Smooth muscle cell (in vitro differentiated cells): Measurements from ENCODE around the gene MAGI1. TPM values are rescaled to one million over a fixed set of nuclear protein-coding genes. Genes with fewer than 3 reads are reported as not detected.

Experiments used
- DNase-seq: peaks from one replicate; lab custom pipeline; 2025; ENCODE audit not compliant: unreplicated experiment; lab: John Stamatoyannopoulos, UW
- H2AFZ ChIP-seq: fragments of 200-600 bp; sonication (generic); 2 replicates; pipeline ENCODE4 v1.6.0; 2016; ENCODE audit warnings: antibody characterized with exemption, low read depth, mild to moderate bottlenecking
- H3F3A ChIP-seq: fragments of 200-600 bp; sonication (generic); 2 replicates; pipeline ENCODE4 v1.6.0; 2017; ENCODE audit warnings: antibody characterized with exemption, low read depth
- H3K27ac ChIP-seq: fragments of 200-600 bp; sonication (generic); 2 replicates; pipeline ENCODE4 v1.5.1; 2016; ENCODE audit warnings: low read depth, mild to moderate bottlenecking
- H3K27me3 ChIP-seq: fragments of 200-600 bp; sonication (generic); 2 replicates; pipeline ENCODE4 v1.6.1; 2016; ENCODE audit warnings: low read depth, mild to moderate bottlenecking
- H3K36me3 ChIP-seq: fragments of 200-600 bp; sonication (generic); 2 replicates; pipeline ENCODE4 v1.5.1; 2016; ENCODE audit warnings: low read depth
- H3K4me1 ChIP-seq: fragments of 200-600 bp; sonication (generic); 2 replicates; pipeline ENCODE4 v1.5.1; 2016; ENCODE audit warnings: low read depth
- H3K4me2 ChIP-seq: fragments of 200-600 bp; sonication (generic); 2 replicates; pipeline ENCODE4 v1.6.0; 2016; ENCODE audit warnings: mild to moderate bottlenecking
- H3K4me3 ChIP-seq: fragments of 200-600 bp; sonication (generic); 2 replicates; pipeline ENCODE4 v1.5.1; 2016; ENCODE audit warnings: mild to moderate bottlenecking
- H3K79me2 ChIP-seq: fragments of 200-600 bp; sonication (generic); 2 replicates; pipeline ENCODE4 v1.6.0; 2016; ENCODE audit warnings: low read depth, mild to moderate bottlenecking
- H3K9ac ChIP-seq: fragments of 200-600 bp; sonication (generic); 2 replicates; pipeline ENCODE4 v1.6.0; 2016; ENCODE audit warnings: low read depth
- H3K9me3 ChIP-seq: fragments of 200-600 bp; sonication (generic); replicated peaks from 2 replicates; pipeline ENCODE4 v1.5.1; 2016; ENCODE audit warnings: low read depth
- H4K20me1 ChIP-seq: fragments of 200-600 bp; sonication (generic); 2 replicates; pipeline ENCODE4 v1.6.0; 2016; ENCODE audit warnings: low read depth
- CTCF ChIP-seq: fragments of 200-600 bp; sonication (generic); IDR thresholded peaks from 2 replicates; pipeline ENCODE4 v1.5.1; 2017; ENCODE audit warnings: borderline replicate concordance, mild to moderate bottlenecking, antibody characterized with exemption; ENCODE audit not compliant: insufficient read depth, poor library complexity, severe bottlenecking
- WGBS: methylation state at CpG from one replicate; pipeline ENCODE4 v1.1.7; 2016; ENCODE audit warnings: low lambda C conversion rate; 5-methylcytosine and 5-hydroxymethylcytosine counted together
- polyA plus RNA-seq: library from polyadenylated mRNA; unstranded; fragments of >200 nt; fragmentation: Nextera tagmentation; extraction: Ambion mirVana; gene quantifications from 2 replicates; pipeline ENCODE4 v1.2.1, GENCODE V29; 2016
- total RNA-seq: library from RNA; depleted of rRNA; stranded (reverse); fragments of >200 nt; gene quantifications from 2 replicates; pipeline ENCODE4 v1.2.3, GENCODE V29; 2014

The MAGI1 gene
- total and polyA plus RNA-seq, 2 experiments from 2014 or later, result 9.9 to 23.3 TPM

GRCh38 chr3:65575376-65575840 is 463.3 kb downstream of the MAGI1 start:
- no peak overlapping the region for H3K9ac ChIP-seq
- peaks cover 40% of the 10 kb centered on the region for H4K20me1 ChIP-seq
- H3K36me3 ChIP-seq, result no peaks in the 10 kb centered on the region

GRCh38 chr3:65573548-65574116 is 465.1 kb downstream of the MAGI1 start:
- H3K4me1 ChIP-seq, result peaks cover 5% of the 10 kb centered on the region
- peaks cover 48% of the 10 kb centered on the region for H4K20me1 ChIP-seq
- no peak overlapping the region for H3K4me2 ChIP-seq
- H3K4me3 ChIP-seq, result no peak overlapping the region
- no peaks in the 10 kb centered on the region for H3K36me3 ChIP-seq
- H3K27me3 ChIP-seq, result no peaks in the 10 kb centered on the region
- DNase-seq, result no peak
- no peaks in the 10 kb centered on the region for H3K79me2 ChIP-seq
- H3F3A ChIP-seq, result no peaks in the 10 kb centered on the region
- H2AFZ ChIP-seq, result no peak overlapping the region
- H3K27ac ChIP-seq, result no peak overlapping the region
- H3K9me3 ChIP-seq, result no peaks in the 10 kb centered on the region
- no peak for TF ChIP-seq CTCF
- no peak overlapping the region for H3K9ac ChIP-seq

More at GRCh38 chr3:65575376-65575840, 463.3 kb downstream of the MAGI1 start:
- H3K27ac ChIP-seq, result peak overlapping the region; percentile 43
- no peak overlapping the region for H2AFZ ChIP-seq
- no peaks in the 10 kb centered on the region for H3F3A ChIP-seq
- H3K9me3 ChIP-seq, result no peaks in the 10 kb centered on the region
- no peaks in the 10 kb centered on the region for H3K79me2 ChIP-seq
- H3K4me1 ChIP-seq, result peaks cover 5% of the 10 kb centered on the region
- no peaks in the 10 kb centered on the region for H3K27me3 ChIP-seq
- H3K4me2 ChIP-seq, result peak overlapping the region; percentile 36
- WGBS, result 50% methylated on average over 1 of the region's 1 CpG
- no peak for DNase-seq
- H3K4me3 ChIP-seq, result no peak overlapping the region
- TF ChIP-seq CTCF, result no peak

- no peaks in the 10 kb centered on the region for H3K9me3 ChIP-seq
- H3K79me2 ChIP-seq, result no peaks in the 10 kb centered on the region
- H3K27me3 ChIP-seq, result no peaks in the 10 kb centered on the region
- H3K4me1 ChIP-seq, result peaks cover 5% of the 10 kb centered on the region
- H3K27ac ChIP-seq, result no peak overlapping the region
- no peak for DNase-seq
- H3K4me3 ChIP-seq, result no peak overlapping the region
- 81% methylated on average over 2 of the region's 2 CpGs for WGBS
- no peaks in the 10 kb centered on the region for H3K36me3 ChIP-seq
- no peak overlapping the region for H3K4me2 ChIP-seq
- peaks cover 53% of the 10 kb centered on the region for H4K20me1 ChIP-seq
- no peaks in the 10 kb centered on the region for H3F3A ChIP-seq
- no peak for TF ChIP-seq CTCF
- no peak overlapping the region for H2AFZ ChIP-seq
- no peak overlapping the region for H3K9ac ChIP-seq
Observed at GRCh38 chr3:65572175-65572777, 466.4 kb downstream of the MAGI1 start.
